GM12873 (cell line): ENCODE data around the gene AVPR1B.

Experiments used
- CTCF ChIP-seq: IDR thresholded peaks from 2 replicates; pipeline ENCODE4 v1.5.1; 2012; ENCODE audit warnings: low read depth, mild to moderate bottlenecking, moderate library complexity, low read length, control low read depth; ENCODE audit not compliant: insufficient read depth; ENCODE audit errors: missing control alignments

Gene AVPR1B

GRCh38 chr1:206105464-206105995 is 11.7 kb downstream of the AVPR1B start:
- no peak for TF ChIP-seq CTCF

- no peak for TF ChIP-seq CTCF
Measured at GRCh38 chr1:206103979-206104378, 13.2 kb downstream of the AVPR1B start.

GRCh38 chr1:206102292-206102936 is 14.8 kb downstream of the AVPR1B start:
- no peak for TF ChIP-seq CTCF

GRCh38 chr1:206101351-206102045 is 15.7 kb downstream of the AVPR1B start:
- TF ChIP-seq CTCF = no peak

GRCh38 chr1:206100226-206100815 is 16.9 kb downstream of the AVPR1B start:
- no peak for TF ChIP-seq CTCF

- TF ChIP-seq CTCF = no peak
Measured at GRCh38 chr1:206098242-206098919, 18.8 kb downstream of the AVPR1B start.

GRCh38 chr1:206097381-206097780 is 19.8 kb downstream of the AVPR1B start:
- TF ChIP-seq CTCF = no peak
